Heart left ventricle (tissue), 16 donors: ENCODE data around the gene SEC23IP. TPM values are rescaled to one million over a fixed set of nuclear protein-coding genes. Genes with fewer than 3 reads are reported as not detected.
"Not testable (repeated sequence)": the region's sequence is repeated elsewhere in the genome, so short reads cannot be mapped to it uniquely, and the experiment has no call there.

Experiments used
- ATAC-seq, 4 donors: fragments of 200-7000 bp; cut with Tn5 transposase; one replicate each; pipeline ENCODE4 v1.9.1; 2020 to 2022; ENCODE audit warnings: moderate library complexity in 4 of 4, mild to moderate bottlenecking in 3 of 4, moderate number of reproducible peaks in 1 of 4
- DNase-seq, 5 donors: peaks; one replicate each; pipeline ENCODE4 v3.0.0-alpha.2; 2020
- H3K27ac ChIP-seq, 12 donors: fragments of 200-600 bp; sonication (generic) in 4 of 12; one replicate each; pipeline versions ENCODE4 v1.5.0 to v1.8.0; 2016 to 2022; ENCODE audit warnings: mild to moderate bottlenecking in 2 of 12
- H3K27me3 ChIP-seq, 9 donors: fragments of 200-600 bp; sonication (generic) in 2 of 9; one replicate each; pipeline versions ENCODE4 v1.5.1 to v1.8.0; 2016 to 2022; ENCODE audit warnings: mild to moderate bottlenecking in 3 of 9
- H3K36me3 ChIP-seq, 9 donors: fragments of 200-600 bp; sonication (generic) in 2 of 9; one replicate each; pipeline versions ENCODE4 v1.5.0 to v1.8.0; 2018 to 2022; ENCODE audit warnings: mild to moderate bottlenecking in 2 of 9
- H3K4me1 ChIP-seq, 12 donors: fragments of 200-600 bp; sonication (generic) in 4 of 12; one replicate each; pipeline versions ENCODE4 v1.5.0 to v1.8.0; 2016 to 2022; ENCODE audit warnings: mild to moderate bottlenecking in 3 of 12
- H3K4me3 ChIP-seq, 12 donors: fragments of 200-600 bp; sonication (generic) in 4 of 12; one replicate each; pipeline versions ENCODE4 v1.5.0 to v1.8.0; 2017 to 2022; ENCODE audit warnings: mild to moderate bottlenecking in 9 of 12, moderate library complexity in 4 of 12
- H3K9me3 ChIP-seq, 12 donors: fragments of 200-600 bp; sonication (generic) in 4 of 12; one replicate each; pipeline versions ENCODE4 v1.5.0 to v1.8.0; 2016 to 2022; ENCODE audit warnings: mild to moderate bottlenecking in 1 of 12
- CTCF ChIP-seq, 12 donors: fragments of 200-600 bp; sonication (generic) in 4 of 12; IDR thresholded peaks; one replicate each; pipeline versions ENCODE4 v1.5.0 to v1.8.0; 2018 to 2022; ENCODE audit warnings: antibody characterized with exemption in 12 of 12, mild to moderate bottlenecking in 5 of 12
- POLR2A ChIP-seq, 2 donors: fragments of 450-650 bp; IDR thresholded peaks; one replicate each; pipeline ENCODE4 v1.6.1; 2017; ENCODE audit warnings: antibody characterized with exemption in 2 of 2, mild to moderate bottlenecking in 2 of 2, moderate library complexity in 2 of 2
- WGBS, 4 donors: extraction: QIAGEN DNeasy Blood & Tissue Kit in 2 of 4; methylation state at CpG; one replicate each; pipeline versions ENCODE4 v1.1.5 to v1.1.7; 2013 to 2018; 5-methylcytosine and 5-hydroxymethylcytosine counted together
- intact Hi-C, 10 donors: fragments of 100-400 bp; cut with DNase I; formaldehyde crosslinking; loops; one replicate each; pipeline versions ENCODE4 v1.11.1 to v1.14.2; 2022
- polyA plus RNA-seq, 2 donors: library from polyadenylated mRNA; stranded (reverse); fragments of 200-250 nt; gene quantifications; one replicate each; pipeline ENCODE4 v1.2.3, GENCODE V29; 2013
- total RNA-seq, 9 donors: library from RNA; depleted of rRNA in 2 of 9; stranded (reverse); fragments of >200 nt in 2 of 9; fragmentation: NEBNext Ultra II Directional in 3 of 9; extraction: Animal tissue kit (Norgen Biotek cat#: 25700) in 3 of 9; gene quantifications; one replicate each; pipeline versions ENCODE4 v1.1.0 to v1.2.4, GENCODE V29; 2016 to 2023
- donor health status: ischemic (EF 13 %, LVEDD 7.1; RV severe dilation, severe dysfunction).
- donor health status: healthy with polysubstance abuse.
- donor health status: DM: no; HTN: yes; CAD: no.
- donor health status: DM: no; HTN: no; CAD: no.
- donor health status: ischemic (EF 25% LVEDD 6.9; RV normal size, moderate dysfunction).
- donor health status: ischemic (EF 25% LVEDD 5.7; RV mildly dilated, moderate dysfunction).
- donor health status: healthy.
- donor health status: DM: yes; HTN: yes; CAD: no.
- donor health status: ischemic (EF 35%, LVEDD 5.7; RV mildly dilated, moderate dysfunction).
- donor health status: nonischemic (EF 11% LVEDD 7.7; RV severe dilation, severe dysfunction).
- donor health status: DM: yes; HTN: yes; CAD: no.
- donor health status: PGD.
- donor health status: ischemic (EF 29% LVEDD 5.4; RV normal size, mild dysfunction).
- donor health status: nonischemic (EF 23%, LVEDD 6.1; RV moderate dilation, normal function).

SEC23IP gene
- total and polyA plus RNA-seq, 11 donors, result 4.3 to 42.0 (median 26.2) TPM

- 44 to 52% (median 49%) methylated on average over 9 of the region's 9 CpGs for WGBS, 4 donors
- Histone ChIP-seq H3K9me3 (no peaks in the 10 kb centered on the region), H3K27me3 (no peaks in the 10 kb centered on the region), H3K4me1 (peaks cover 3 to 58% (median 36%) of the 10 kb centered on the region in 12 donors), H3K27ac (peak overlapping the region in 5 of 12 donors; percentile 20 to 64 (median 37)), H3K4me3 (no peak overlapping the region), H3K36me3 (peaks cover 0 to 37% (median 31%) of the 10 kb centered on the region in 9 donors)
- TF ChIP-seq CTCF (IDR thresholded peaks at IDR 0.05) (no peak), POLR2A (IDR thresholded peaks at IDR 0.05) (no peak)
- DNase-seq (peak; percentile 60 to 84 (median 81)), ATAC-seq (peak in 3 of 4 donors; percentile 26 to 52 (median 29))
- intact Hi-C loops, result loop anchor here in 1 of 10 donors (10.0 kb wide), 1 partner anchor 732 kb away; the partner anchor contains the start of gene SFXN4
Observed at GRCh38 chr10:119896937-119897770, 4.6 kb downstream of the SEC23IP start.

GRCh38 chr10:119898577-119898976 is 6.0 kb downstream of the SEC23IP start:
- 91 to 93% (median 92%) methylated on average over 4 of the region's 4 CpGs for WGBS, 4 donors
- ATAC-seq (no peak), DNase-seq (no peak)
- Histone ChIP-seq H3K4me3 (no peak overlapping the region), H3K9me3 (no peaks in the 10 kb centered on the region), H3K27me3 (no peaks in the 10 kb centered on the region), H3K36me3 (peaks cover 3 to 51% (median 44%) of the 10 kb centered on the region in 9 donors), H3K27ac (no peak overlapping the region), H3K4me1 (peaks cover 3 to 51% (median 30%) of the 10 kb centered on the region in 12 donors)
- TF ChIP-seq POLR2A (IDR thresholded peaks at IDR 0.05) (no peak), CTCF (IDR thresholded peaks at IDR 0.05) (no peak)
- intact Hi-C loops, result loop anchor here in 1 of 10 donors (10.0 kb wide), 1 partner anchor 734 kb away; the partner anchor contains the start of gene SFXN4

GRCh38 chr10:119903946-119904666 is 11.6 kb downstream of the SEC23IP start:
- no peak for ATAC-seq
- no peak for TF ChIP-seq CTCF (IDR thresholded peaks at IDR 0.05)
- TF ChIP-seq POLR2A (IDR thresholded peaks at IDR 0.05), result no peak
- H3K9me3 ChIP-seq, result no peaks in the 10 kb centered on the region
- H3K4me1 ChIP-seq, result peaks cover 0 to 12% (median 0%) of the 10 kb centered on the region in 12 donors
- H3K4me3 ChIP-seq, result no peak overlapping the region
- WGBS, 4 donors, result 80 to 87% (median 82%) methylated on average over 16 of the region's 16 CpGs
- H3K27me3 ChIP-seq, result no peaks in the 10 kb centered on the region
- DNase-seq, result no peak
- intact Hi-C loops, result no loop called here
- H3K27ac ChIP-seq, result peak overlapping the region in 1 of 12 donors; percentile 9
- H3K36me3 ChIP-seq, result peaks cover 3 to 90% (median 83%) of the 10 kb centered on the region in 9 donors

- H3K36me3 ChIP-seq, result peaks cover 3 to 100% (median 99%) of the 10 kb centered on the region in 9 donors
- H3K4me1 ChIP-seq, DNase-seq, H3K27ac ChIP-seq, H3K9me3 ChIP-seq, H3K27me3 ChIP-seq, ATAC-seq, intact Hi-C loops, H3K4me3 ChIP-seq: not testable (repeated sequence)
- 95 to 97% (median 96%) methylated on average over 7 of the region's 7 CpGs for WGBS, 4 donors
Observed at GRCh38 chr10:119907695-119908094, 15.2 kb downstream of the SEC23IP start.
